SK-N-SH treated with all-trans-retinoic acid at 6 μM for 48 hours (cell line): ENCODE measurements around the gene MAST4.

ENCODE experiments used
- ATAC-seq: fragments of 200-7000 bp; cut with Tn5 transposase; 3 replicates; pipeline ENCODE4 v1.9.1; 2020; ENCODE audit warnings: mild to moderate bottlenecking, moderate library complexity
- ARNTL ChIP-seq: fragments of 450-650 bp; formaldehyde crosslinking; IDR thresholded peaks from 2 replicates; pipeline ENCODE4 v1.5.0; 2020; ENCODE audit warnings: low read depth, mild to moderate bottlenecking, moderate library complexity, borderline replicate concordance
- BACH2 ChIP-seq: fragments of 250-450 bp; sonication (Bioruptor Pico); IDR thresholded peaks from 2 replicates; pipeline ENCODE4 v1.9.0; 2021; ENCODE audit warnings: mild to moderate bottlenecking, borderline replicate concordance
- CREB5 ChIP-seq: fragments of 250-450 bp; sonication (Bioruptor Pico); IDR thresholded peaks from 2 replicates; pipeline ENCODE4 v1.5.1; 2020; ENCODE audit warnings: low read depth, mild to moderate bottlenecking, moderate library complexity
- CSDC2 ChIP-seq: fragments of 250-450 bp; sonication (Bioruptor Pico); IDR thresholded peaks from 2 replicates; pipeline ENCODE4 v1.5.0; 2020; ENCODE audit warnings: mild to moderate bottlenecking, moderate library complexity
- ESRRG ChIP-seq: fragments of 250-450 bp; sonication (Bioruptor Pico); IDR thresholded peaks from 2 replicates; pipeline ENCODE4 v1.6.1; 2021; ENCODE audit warnings: mild to moderate bottlenecking
- ISL1 ChIP-seq: fragments of 250-450 bp; sonication (Bioruptor Pico); IDR thresholded peaks from 2 replicates; pipeline ENCODE4 v2.1.2; 2022; ENCODE audit warnings: mild to moderate bottlenecking, moderate library complexity
- OSR1 ChIP-seq: fragments of 250-450 bp; sonication (Bioruptor Pico); IDR thresholded peaks from 2 replicates; pipeline ENCODE4 v1.8.0; 2022; ENCODE audit warnings: moderate library complexity, mild to moderate bottlenecking, inconsistent platforms
- PATZ1 ChIP-seq: fragments of 250-450 bp; sonication (Bioruptor Pico); IDR thresholded peaks from 2 replicates; pipeline ENCODE4 v1.8.0; 2020; ENCODE audit warnings: mild to moderate bottlenecking, moderate library complexity, borderline replicate concordance
- PPARA ChIP-seq: fragments of 250-450 bp; sonication (Bioruptor Pico); IDR thresholded peaks from 2 replicates; pipeline ENCODE4 v1.5.0; 2020; ENCODE audit warnings: mild to moderate bottlenecking, borderline replicate concordance
- RARB ChIP-seq: fragments of 250-450 bp; sonication (Bioruptor Pico); IDR thresholded peaks from 2 replicates; pipeline ENCODE4 v1.8.0; 2021; ENCODE audit warnings: mild to moderate bottlenecking, moderate library complexity
- SNAI2 ChIP-seq: fragments of 250-450 bp; sonication (Bioruptor Pico); IDR thresholded peaks from 2 replicates; pipeline ENCODE4 v1.5.0; 2020; ENCODE audit warnings: mild to moderate bottlenecking, moderate library complexity
- TCF4 ChIP-seq: fragments of 250-450 bp; sonication (Bioruptor Pico); IDR thresholded peaks from 2 replicates; pipeline ENCODE4 v1.8.0; 2021; ENCODE audit warnings: mild to moderate bottlenecking, moderate library complexity, borderline replicate concordance
- TSHZ2 ChIP-seq: fragments of 250-450 bp; sonication (Bioruptor Pico); IDR thresholded peaks from 2 replicates; pipeline ENCODE4 v1.5.0; 2020; ENCODE audit warnings: mild to moderate bottlenecking, moderate library complexity
- ZC3H10 ChIP-seq: fragments of 250-450 bp; sonication (Bioruptor Pico); IDR thresholded peaks from 2 replicates; pipeline ENCODE4 v1.5.1; 2021; ENCODE audit warnings: mild to moderate bottlenecking, moderate library complexity
- ZFP3 ChIP-seq: fragments of 250-450 bp; sonication (Bioruptor Pico); IDR thresholded peaks from 2 replicates; pipeline ENCODE4 v1.5.0; 2020; ENCODE audit warnings: mild to moderate bottlenecking, moderate library complexity
- ZFP30 ChIP-seq: fragments of 450-650 bp; formaldehyde crosslinking; IDR thresholded peaks from 2 replicates; pipeline ENCODE4 v1.5.0; 2022; ENCODE audit warnings: mild to moderate bottlenecking, moderate library complexity
- ZNF565 ChIP-seq: fragments of 450-650 bp; formaldehyde crosslinking; conservative IDR thresholded peaks from 2 replicates; pipeline ENCODE4 v1.5.0; 2020; ENCODE audit warnings: low read depth, mild to moderate bottlenecking, moderate library complexity
- ZNF70 ChIP-seq: fragments of 450-650 bp; formaldehyde crosslinking; IDR thresholded peaks from 2 replicates; pipeline ENCODE4 v1.5.0; 2020; ENCODE audit warnings: mild to moderate bottlenecking, moderate library complexity
- ZNF8 ChIP-seq: fragments of 450-650 bp; formaldehyde crosslinking; IDR thresholded peaks from 2 replicates; pipeline ENCODE4 v1.5.0; 2020; ENCODE audit warnings: mild to moderate bottlenecking, moderate library complexity
- TF ChIP-seq, protein P1 (sequence below): fragments of 250-450 bp; sonication (Bioruptor Pico); IDR thresholded peaks from 2 replicates; pipeline ENCODE4 v1.5.1; 2021; ENCODE audit warnings: mild to moderate bottlenecking, moderate library complexity

Gene MAST4

DNA sequence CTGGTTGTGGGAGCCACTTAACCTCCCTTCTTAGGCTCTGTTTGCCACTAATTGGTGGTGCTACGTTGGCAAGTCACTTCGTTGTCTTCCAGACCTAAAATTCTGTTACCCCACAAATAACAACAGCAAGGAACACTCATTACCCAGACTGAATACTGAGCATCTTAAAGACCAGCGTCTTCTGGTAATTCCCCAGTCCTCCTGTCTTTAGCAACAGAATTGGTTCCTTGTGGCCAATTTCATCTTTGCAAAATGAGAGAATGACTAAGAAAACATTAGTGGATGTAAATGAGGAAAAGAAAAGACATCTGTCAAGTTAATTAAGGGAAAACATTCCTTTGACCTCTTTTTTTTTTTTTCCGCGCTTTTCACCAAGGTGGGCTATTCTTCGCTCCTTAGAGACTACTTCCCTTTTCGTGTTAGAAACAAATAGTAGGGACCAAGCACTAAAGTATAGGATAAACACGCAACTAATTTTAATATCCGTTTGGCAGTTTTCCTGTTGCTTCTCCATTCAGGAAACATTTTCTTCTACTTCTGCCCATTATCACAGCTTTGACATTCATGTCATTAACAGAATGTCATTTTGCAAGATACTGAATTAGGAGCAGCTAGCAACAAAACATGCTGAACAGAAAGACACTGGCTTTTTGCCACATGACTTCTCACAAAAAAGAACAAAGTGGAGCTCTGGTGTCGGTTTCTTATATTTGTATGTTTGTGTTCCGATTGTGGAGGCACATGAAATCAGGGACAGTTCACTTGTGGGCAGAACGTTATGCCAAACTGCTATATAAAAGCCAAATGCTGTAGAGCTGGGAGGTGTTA is 446.2 kb downstream of the MAST4 start:
- ATAC-seq: no peak
- no peak for TF ChIP-seq ZNF8 (CRISPR knock-in tag)
- TF ChIP-seq ZNF565 (CRISPR knock-in tag): no peak
- TF ChIP-seq ZNF70 (CRISPR knock-in tag): no peak
- no peak for TF ChIP-seq ZC3H10 (CRISPR knock-in tag)
- no peak for TF ChIP-seq ZFP3 (CRISPR knock-in tag)
- no peak for TF ChIP-seq BACH2
- TF ChIP-seq, protein P1, sequence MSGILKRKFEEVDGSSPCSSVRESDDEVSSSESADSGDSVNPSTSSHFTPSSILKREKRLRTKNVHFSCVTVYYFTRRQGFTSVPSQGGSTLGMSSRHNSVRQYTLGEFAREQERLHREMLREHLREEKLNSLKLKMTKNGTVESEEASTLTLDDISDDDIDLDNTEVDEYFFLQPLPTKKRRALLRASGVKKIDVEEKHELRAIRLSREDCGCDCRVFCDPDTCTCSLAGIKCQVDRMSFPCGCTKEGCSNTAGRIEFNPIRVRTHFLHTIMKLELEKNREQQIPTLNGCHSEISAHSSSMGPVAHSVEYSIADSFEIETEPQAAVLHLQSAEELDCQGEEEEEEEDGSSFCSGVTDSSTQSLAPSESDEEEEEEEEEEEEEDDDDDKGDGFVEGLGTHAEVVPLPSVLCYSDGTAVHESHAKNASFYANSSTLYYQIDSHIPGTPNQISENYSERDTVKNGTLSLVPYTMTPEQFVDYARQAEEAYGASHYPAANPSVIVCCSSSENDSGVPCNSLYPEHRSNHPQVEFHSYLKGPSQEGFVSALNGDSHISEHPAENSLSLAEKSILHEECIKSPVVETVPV (CRISPR knock-in tag): no peak
- no peak for TF ChIP-seq ARNTL
- TF ChIP-seq RARB (CRISPR knock-in tag): no peak
- no peak for TF ChIP-seq CSDC2 (CRISPR knock-in tag)
- TF ChIP-seq PATZ1 (CRISPR knock-in tag): no peak
- no peak for TF ChIP-seq TCF4
- no peak for TF ChIP-seq ZFP30 (CRISPR knock-in tag)
- TF ChIP-seq ESRRG: no peak
- no peak for TF ChIP-seq SNAI2 (CRISPR knock-in tag)
- TF ChIP-seq OSR1 (CRISPR knock-in tag): no peak
- no peak for TF ChIP-seq ISL1
- TF ChIP-seq, all 23 proteins: peak for 0

DNA sequence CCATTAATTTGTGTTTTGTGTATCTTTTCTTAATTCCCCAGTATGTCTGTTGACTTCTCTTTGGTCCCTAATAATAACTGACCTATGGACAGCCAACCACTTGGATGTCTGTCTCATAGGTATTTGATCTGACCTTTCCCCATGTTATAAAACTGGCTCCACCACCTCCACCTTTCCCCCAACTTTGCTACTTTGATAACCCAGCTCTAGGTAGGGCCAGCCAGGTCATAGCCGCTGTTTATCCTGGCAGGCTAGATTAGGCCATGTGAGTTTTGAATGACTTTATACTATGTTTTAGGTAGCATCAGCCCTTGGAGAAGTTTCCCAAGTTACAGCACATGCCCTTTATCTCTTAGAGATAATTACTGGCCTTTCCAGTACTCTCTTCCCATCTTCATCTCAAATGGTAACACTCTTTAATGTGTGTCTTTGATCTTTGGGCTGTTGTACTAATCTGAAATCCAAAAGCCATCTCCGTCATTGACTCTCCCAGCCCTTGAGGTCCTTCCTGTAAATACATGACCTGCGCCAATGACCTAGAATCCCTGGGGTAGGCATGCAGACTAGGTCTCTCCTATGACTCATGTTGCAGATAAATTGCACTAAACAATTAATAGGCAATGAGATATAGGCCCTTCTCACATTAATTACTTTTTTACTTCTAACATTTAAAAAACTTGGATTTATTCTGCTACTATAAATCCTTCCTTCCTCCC is 447.8 kb downstream of the MAST4 start:
- no peak for ATAC-seq
- TF ChIP-seq ARNTL (no peak), ZNF565 (CRISPR knock-in tag) (no peak), PPARA (CRISPR knock-in tag) (no peak), TSHZ2 (CRISPR knock-in tag) (no peak), ZC3H10 (CRISPR knock-in tag) (no peak), ZFP3 (CRISPR knock-in tag) (no peak), ZNF8 (CRISPR knock-in tag) (no peak)

DNA sequence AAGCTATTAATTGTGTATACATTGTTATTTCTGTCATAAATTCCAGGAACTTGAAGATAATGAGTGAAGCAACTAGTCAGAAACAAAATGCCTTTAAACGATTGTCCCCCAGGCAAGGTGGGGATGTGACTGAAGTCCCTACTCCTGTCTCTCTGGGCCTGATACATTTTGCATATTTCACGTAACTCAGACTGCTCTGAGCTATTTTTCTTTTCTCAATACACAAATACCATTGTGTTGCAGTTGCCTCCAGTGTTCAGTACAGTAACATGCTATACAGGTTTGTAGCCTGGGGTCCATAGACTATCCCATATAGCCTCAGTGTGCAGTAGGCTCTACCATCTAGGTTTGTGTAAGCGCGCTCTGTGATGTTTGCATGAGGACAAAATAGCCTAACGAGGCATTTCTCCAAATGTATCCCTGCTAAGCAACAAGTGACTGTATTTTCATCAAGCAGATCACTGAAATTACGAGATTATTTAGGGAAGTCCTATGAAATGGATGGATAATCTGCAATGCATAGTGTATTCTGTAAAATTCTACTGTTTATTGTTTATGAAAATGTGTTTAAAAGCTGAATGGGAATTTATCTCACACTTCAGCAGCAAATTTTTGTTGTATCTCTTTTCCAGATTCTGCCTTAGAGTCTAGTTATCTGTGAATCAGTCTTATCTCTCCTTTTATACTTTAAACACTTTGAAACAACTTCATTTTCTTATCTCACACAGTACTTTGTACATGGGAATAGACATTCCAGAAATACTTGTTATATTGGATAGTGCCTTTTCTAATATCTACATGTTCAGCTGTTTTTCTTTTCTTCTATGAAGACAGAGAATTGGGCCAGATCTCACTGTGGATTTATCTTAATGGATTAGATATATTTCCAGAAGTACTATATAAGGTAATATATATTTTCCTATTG is 449.9 kb downstream of the MAST4 start:
- TF ChIP-seq PATZ1 (CRISPR knock-in tag): no peak
- 0 out of 2 replicates have a peak, but pooled peaks have one; percentile 49 for TF ChIP-seq CREB5 (CRISPR knock-in tag)
- TF ChIP-seq ISL1: peak; percentile 95
- no peak for TF ChIP-seq ARNTL
- TF ChIP-seq, all 23 proteins: peak for 2
- ATAC-seq: no peak; the same call in 2 of the 3 replicates
